HG03469 (cell line): Measurements from ENCODE around the gene RRAS2.
A peak's percentile ranks its signal among the peaks of the same experiment; 100 is the strongest.
"Not testable (repeated sequence)": the region's sequence is repeated elsewhere in the genome, so short reads cannot be mapped to it uniquely, and the experiment has no call there.

ENCODE experiments used
- ATAC-seq: cut with Tn5 transposase; IDR thresholded peaks from one replicate; pipeline ENCODE4 v1.9.1; 2021; ENCODE audit warnings: mild to moderate bottlenecking, moderate library complexity, moderate number of reproducible peaks; ENCODE audit not compliant: unreplicated experiment

Gene RRAS2

GRCh38 chr11:14358729-14359439, at the start of gene RRAS2:
Gene RRAS2 (minus strand): TSS chr11:14359183. CDS start chr11:14358870, 313 bp downstream.
- peak; percentile 69 for ATAC-seq

- no peak for ATAC-seq
Observed at GRCh38 chr11:14408612-14409011, 49.6 kb upstream of the RRAS2 start.

GRCh38 chr11:14406116-14406515, 47.1 kb upstream of the RRAS2 start:
- not testable (repeated sequence) for ATAC-seq

GRCh38 chr11:14403528-14403927, 44.5 kb upstream of the RRAS2 start:
- ATAC-seq: not testable (repeated sequence)

- ATAC-seq: no peak
Observed at GRCh38 chr11:14399087-14399486, 40.1 kb upstream of the RRAS2 start.

- no peak for ATAC-seq
Observed at GRCh38 chr11:14396273-14396672, 37.3 kb upstream of the RRAS2 start.

GRCh38 chr11:14393889-14394288, 34.9 kb upstream of the RRAS2 start:
- ATAC-seq: no peak

- no peak for ATAC-seq
Observed at GRCh38 chr11:14393129-14393528, 34.1 kb upstream of the RRAS2 start.

GRCh38 chr11:14390669-14391068, 31.7 kb upstream of the RRAS2 start:
- ATAC-seq: no peak

GRCh38 chr11:14388352-14388751, 29.4 kb upstream of the RRAS2 start:
- no peak for ATAC-seq

GRCh38 chr11:14386895-14387480, 28.0 kb upstream of the RRAS2 start:
- ATAC-seq: no peak

GRCh38 chr11:14386081-14386480, 27.1 kb upstream of the RRAS2 start:
- no peak for ATAC-seq

GRCh38 chr11:14384338-14384737, 25.4 kb upstream of the RRAS2 start:
- no peak for ATAC-seq

GRCh38 chr11:14381968-14382367, 23.0 kb upstream of the RRAS2 start:
- ATAC-seq: no peak

- peak; percentile 77 for ATAC-seq
Observed at GRCh38 chr11:14380947-14381561, 22.1 kb upstream of the RRAS2 start.

- no peak for ATAC-seq
Observed at GRCh38 chr11:14380125-14380936, 21.3 kb upstream of the RRAS2 start.

GRCh38 chr11:14378171-14378570, 19.2 kb upstream of the RRAS2 start:
- no peak for ATAC-seq

- no peak for ATAC-seq
Observed at GRCh38 chr11:14376920-14377319, 17.9 kb upstream of the RRAS2 start.

GRCh38 chr11:14374922-14375830, 16.2 kb upstream of the RRAS2 start:
- no peak for ATAC-seq

GRCh38 chr11:14373941-14374646, 15.1 kb upstream of the RRAS2 start:
- ATAC-seq: no peak
